H1 (cell line): ENCODE data around the gene LANCL3. TPM values are rescaled to one million over a fixed set of nuclear protein-coding genes. Genes with fewer than 3 reads are reported as not detected.

Source experiments
- CTCF ChIA-PET: fragments of 300-600 bp; sonication (Branson Sonifier 250); formaldehyde crosslinking; loops from one replicate; lab custom pipeline; 2021; ENCODE audit not compliant: partially characterized antibody; lab: Charles Lee
- POLR2A ChIA-PET: fragments of 300-600 bp; sonication (Branson Sonifier 250); formaldehyde crosslinking; loops from one replicate; lab custom pipeline; 2021; ENCODE audit warnings: inconsistent platforms; ENCODE audit not compliant: partially characterized antibody; lab: Charles Lee
- DNase-seq, 2 experiments: peaks; one replicate each; pipeline versions ENCODE4 v3.0.0 to v3.0.0-alpha.2; 2010 to 2022; ENCODE audit warnings: low spot score in 2 of 2, low read depth in 1 of 2, mixed read lengths in 1 of 2
- FAIRE-seq: peaks from 2 replicates; lab custom pipeline; 2011; peaks lifted over from hg19 to GRCh38; lab: Jason Lieb, UNC
- H2AFZ ChIP-seq: 2 replicates; pipeline ENCODE4 v1.8.1; 2012; ENCODE audit warnings: low read length, inconsistent platforms
- H2AK5ac ChIP-seq: 2 replicates; pipeline ENCODE4 v1.6.1; 2013; ENCODE audit warnings: low read depth, low read length
- H2BK120ac ChIP-seq: replicated peaks from 2 replicates; pipeline ENCODE3; 2013; ENCODE audit warnings: low read depth, low read length, inconsistent platforms
- H2BK12ac ChIP-seq: 2 replicates; pipeline ENCODE4 v1.6.1; 2013; ENCODE audit warnings: low read depth, low read length
- H2BK15ac ChIP-seq: 2 replicates; pipeline ENCODE4 v1.6.1; 2013; ENCODE audit warnings: low read length
- H2BK20ac ChIP-seq: 2 replicates; pipeline ENCODE4 v1.6.1; 2013; ENCODE audit warnings: low read length
- H2BK5ac ChIP-seq: 2 replicates; pipeline ENCODE4 v1.6.1; 2013; ENCODE audit warnings: low read depth, low read length
- H3K14ac ChIP-seq: 2 replicates; pipeline ENCODE4 v1.6.1; 2013; ENCODE audit warnings: inconsistent platforms; ENCODE audit not compliant: insufficient read length
- H3K18ac ChIP-seq: 2 replicates; pipeline ENCODE4 v1.6.1; 2013; ENCODE audit warnings: low read length; ENCODE audit errors: extremely low read depth
- H3K23ac ChIP-seq: 2 replicates; pipeline ENCODE4 v1.6.1; 2013; ENCODE audit warnings: inconsistent platforms; ENCODE audit not compliant: insufficient read length
- H3K23me2 ChIP-seq: 2 replicates; pipeline ENCODE4 v1.6.1; 2013; ENCODE audit warnings: low read depth, low read length
- H3K27ac ChIP-seq: 2 replicates; pipeline ENCODE4 v1.6.1; 2011; ENCODE audit warnings: low read depth, low read length, inconsistent platforms
- H3K27me3 ChIP-seq, 4 experiments: replicated peaks in 1 of 4; 1 replicate in 1 of 4; 2 replicates in 3 of 4; pipeline versions ENCODE4 v1.6.1 to v1.8.1; 2011 to 2013; ENCODE audit warnings: low read length in 3 of 4, mild to moderate bottlenecking in 3 of 4, inconsistent platforms in 2 of 4, mixed read lengths in 2 of 4, moderate library complexity in 1 of 4; ENCODE audit not compliant: control insufficient read depth in 3 of 4, insufficient read depth in 3 of 4; ENCODE audit errors: extremely low read depth in 1 of 4
- H3K36me3 ChIP-seq, 4 experiments: 2 replicates each; pipeline versions ENCODE4 v1.6.1 to v1.8.1; 2011 to 2013; ENCODE audit warnings: mild to moderate bottlenecking in 4 of 4, low read length in 3 of 4, moderate library complexity in 2 of 4, control low read depth in 1 of 4, inconsistent platforms in 1 of 4; ENCODE audit not compliant: insufficient read depth in 4 of 4, control insufficient read depth in 2 of 4
- H3K4ac ChIP-seq: replicated peaks from 2 replicates; pipeline ENCODE3; 2013; ENCODE audit warnings: low read length, low read depth, mixed read lengths, inconsistent platforms; ENCODE audit not compliant: insufficient read length
- H3K4me1 ChIP-seq, 4 experiments: replicated peaks in 1 of 4; 1 replicate in 1 of 4; 2 replicates in 3 of 4; pipeline versions ENCODE4 v1.6.1 to v1.8.1; 2011 to 2013; ENCODE audit warnings: low read length in 3 of 4, inconsistent platforms in 2 of 4, mixed read lengths in 1 of 4; ENCODE audit not compliant: insufficient read depth in 4 of 4, control insufficient read depth in 3 of 4
- H3K4me2 ChIP-seq, 2 experiments: 2 replicates each; pipeline versions ENCODE4 v1.6.1 to v1.8.1; 2011 to 2013; ENCODE audit warnings: low read depth in 2 of 2, low read length in 2 of 2, control low read depth in 1 of 2, inconsistent platforms in 1 of 2, mild to moderate bottlenecking in 1 of 2; ENCODE audit not compliant: insufficient read depth in 1 of 2
- H3K4me3 ChIP-seq, 4 experiments: fragments of 200-600, 300-600 bp in 1 of 4; sonication (generic), shearing (Covaris generic), sonication (Bioruptor Twin) in 1 of 4; 2 replicates each; pipeline versions ENCODE4 v1.5.1 to v1.8.1; 2011 to 2016; ENCODE audit warnings: low read length in 4 of 4, low read depth in 3 of 4, control low read depth in 2 of 4, inconsistent platforms in 2 of 4, mild to moderate bottlenecking in 2 of 4, mixed read lengths in 1 of 4, moderate library complexity in 1 of 4; ENCODE audit not compliant: insufficient read depth in 2 of 4; ENCODE audit errors: extremely low read depth in 1 of 4
- H3K56ac ChIP-seq: replicated peaks from 2 replicates; pipeline ENCODE3; 2013; ENCODE audit warnings: low read depth, mild to moderate bottlenecking, mixed read lengths, low read length, inconsistent platforms; ENCODE audit not compliant: insufficient read length
- H3K79me1 ChIP-seq: 2 replicates; pipeline ENCODE4 v1.6.1; 2013; ENCODE audit warnings: low read depth, low read length, control low read depth
- H3K79me2 ChIP-seq, 2 experiments: 2 replicates each; pipeline versions ENCODE4 v1.6.1 to v1.8.1; 2012 to 2013; ENCODE audit warnings: low read length in 2 of 2, mild to moderate bottlenecking in 2 of 2, inconsistent platforms in 1 of 2; ENCODE audit not compliant: insufficient read depth in 2 of 2, control insufficient read depth in 1 of 2
- H3K9ac ChIP-seq, 4 experiments: replicated peaks in 1 of 4; 1 replicate in 1 of 4; 2 replicates in 3 of 4; pipeline versions ENCODE4 v1.6.1 to v1.8.1; 2011 to 2013; ENCODE audit warnings: low read depth in 3 of 4, low read length in 3 of 4, control low read depth in 2 of 4, mild to moderate bottlenecking in 2 of 4, moderate library complexity in 2 of 4, inconsistent platforms in 1 of 4; ENCODE audit errors: extremely low read depth in 1 of 4
- H3K9me3 ChIP-seq, 2 experiments: 2 replicates each; pipeline versions ENCODE4 v1.6.1 to v1.8.1; 2012 to 2013; ENCODE audit warnings: mild to moderate bottlenecking in 2 of 2, moderate library complexity in 2 of 2, control low read depth in 1 of 2, inconsistent platforms in 1 of 2, low read depth in 1 of 2, low read length in 1 of 2, mixed read lengths in 1 of 2; ENCODE audit not compliant: insufficient read depth in 2 of 2
- H4K20me1 ChIP-seq, 2 experiments: replicated peaks in 1 of 2; 2 replicates each; pipeline versions ENCODE3 to v1.8.1; 2011 to 2013; ENCODE audit warnings: inconsistent platforms in 2 of 2, low read length in 2 of 2, mild to moderate bottlenecking in 1 of 2; ENCODE audit not compliant: insufficient read depth in 2 of 2, control insufficient read depth in 1 of 2
- H4K5ac ChIP-seq: 2 replicates; pipeline ENCODE4 v1.6.1; 2013; ENCODE audit warnings: low read length, low read depth, mixed read lengths, inconsistent platforms; ENCODE audit not compliant: insufficient read length
- H4K8ac ChIP-seq: 2 replicates; pipeline ENCODE4 v1.8.0; 2013; ENCODE audit warnings: mild to moderate bottlenecking, moderate library complexity, low read length, inconsistent platforms; ENCODE audit not compliant: insufficient read depth; ENCODE audit errors: extremely low read depth
- H4K91ac ChIP-seq: replicated peaks from 2 replicates; pipeline ENCODE3; 2013; ENCODE audit warnings: low read length, mixed read lengths, inconsistent platforms; ENCODE audit not compliant: insufficient read length
- CEBPB ChIP-seq: IDR thresholded peaks from 2 replicates; pipeline ENCODE4 v1.6.1; 2012; ENCODE audit warnings: low read depth, low read length
- CHD1 ChIP-seq: IDR thresholded peaks from 2 replicates; pipeline ENCODE4 v1.6.1; 2012; ENCODE audit warnings: low read depth, low read length, improper control_type of control experiment
- GABPA ChIP-seq: IDR thresholded peaks from 2 replicates; pipeline ENCODE4 v1.6.1; 2011; ENCODE audit warnings: mild to moderate bottlenecking, low read length, moderate library complexity, borderline replicate concordance; ENCODE audit not compliant: insufficient read depth
- JUN ChIP-seq: IDR thresholded peaks from 2 replicates; pipeline ENCODE4 v1.6.1; 2011; ENCODE audit warnings: low read depth, mild to moderate bottlenecking, improper control_type of control experiment, low read length
- JUND ChIP-seq: IDR thresholded peaks from 2 replicates; pipeline ENCODE4 v1.6.1; 2011; ENCODE audit warnings: mild to moderate bottlenecking, improper control_type of control experiment, low read length
- KDM1A ChIP-seq: fragments of 200-600, 300-600 bp; sonication (generic); IDR thresholded peaks from 2 replicates; pipeline ENCODE4 v1.7.1; 2016; ENCODE audit warnings: mild to moderate bottlenecking, low read length, borderline replicate concordance
- POLR2A ChIP-seq, 2 experiments: IDR thresholded peaks; 1 replicate in 1 of 2; 2 replicates in 1 of 2; pipeline ENCODE4 v1.6.1; 2011; ENCODE audit warnings: low read depth in 2 of 2, low read length in 2 of 2, mild to moderate bottlenecking in 2 of 2; ENCODE audit errors: control extremely low read depth in 1 of 2
- RBBP5 ChIP-seq: IDR thresholded peaks from 2 replicates; pipeline ENCODE4 v1.7.1; 2012; ENCODE audit warnings: low read depth, mild to moderate bottlenecking, inconsistent platforms, low read length, moderate library complexity, borderline replicate concordance
- SIRT6 ChIP-seq: IDR thresholded peaks from one replicate; pipeline ENCODE4 v1.7.1; 2012; ENCODE audit warnings: low read length, inconsistent platforms
- SP1 ChIP-seq: IDR thresholded peaks from 2 replicates; pipeline ENCODE4 v1.6.1; 2011; ENCODE audit warnings: low read depth, low read length
- TCF12 ChIP-seq: IDR thresholded peaks from 2 replicates; pipeline ENCODE4 v1.6.1; 2011; ENCODE audit warnings: low read depth, mild to moderate bottlenecking, low read length
- polyA plus RNA-seq, 7 experiments: library from polyadenylated mRNA; depleted of rRNA in 3 of 7; stranded (reverse) in 5 of 7; unstranded in 2 of 7; fragments of >200 nt in 5 of 7; fragments of 200-250 nt in 2 of 7; gene quantifications; 1 replicate in 5 of 7; 2 replicates in 1 of 7; 4 replicates in 1 of 7; pipeline versions ENCODE4 v1.2.1 to v1.2.3, GENCODE V29; 2011 to 2013; ENCODE audit warnings: missing spikeins in 2 of 7, mixed read lengths in 2 of 7
- total RNA-seq: library from RNA; stranded (reverse); fragmentation: NEBNext Ultra II Directional; extraction: Animal tissue kit (Norgen Biotek cat#: 25700); gene quantifications from 2 replicates; pipeline ENCODE4 v1.2.1, GENCODE V29; 2021
- TF ChIP-seq, protein P1 (sequence below): IDR thresholded peaks from 2 replicates; pipeline ENCODE4 v1.6.1; 2011; ENCODE audit warnings: low read length, improper control_type of control experiment
- TF ChIP-seq, protein P2 (sequence below): IDR thresholded peaks from 2 replicates; pipeline ENCODE4 v1.6.1; 2012; ENCODE audit warnings: low read length, inconsistent platforms

LANCL3 gene
- total and polyA plus RNA-seq, 2 of the 8 experiments (the other 6 are each of a cell fraction or from before 2014, with no cell fraction given): 0.11 to 0.37 TPM

GRCh38 chrX:37662181-37662580 is 90.7 kb downstream of the LANCL3 start (continued):
- no peak for TF ChIP-seq KDM1A

DNA sequence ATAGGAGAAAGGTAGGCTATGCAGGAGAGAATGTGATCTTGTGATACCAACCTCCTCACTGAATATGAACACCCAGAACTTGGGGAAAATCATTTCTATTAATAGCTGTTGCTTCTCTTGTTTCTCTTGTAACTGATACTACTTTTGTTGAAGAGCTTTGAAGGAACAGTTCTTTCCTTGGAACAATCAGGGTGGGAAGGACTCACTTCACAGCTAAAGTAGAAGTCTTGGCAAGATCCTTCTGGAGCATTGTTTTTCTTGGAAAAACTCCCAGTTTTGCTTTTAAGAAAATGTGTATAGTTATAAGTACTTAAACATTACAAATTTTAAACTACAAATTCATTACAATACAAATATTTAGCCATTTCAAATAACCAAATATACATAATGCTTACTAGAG is 95.1 kb downstream of the LANCL3 start:
- Histone ChIP-seq H3K79me2 (no peaks in the 10 kb centered on the region), H3K4me3 (no peak overlapping the region), H3K79me1 (no peaks in the 10 kb centered on the region), H3K4me1 (no peaks in the 10 kb centered on the region), H3K36me3 (no peaks in the 10 kb centered on the region), H3K27ac (no peak overlapping the region), H3K4me2 (no peak overlapping the region), H3K18ac (no peak overlapping the region), H4K5ac (no peak overlapping the region), H3K14ac (no peak overlapping the region), H2BK20ac (no peak overlapping the region), H3K23ac (no peak overlapping the region), H4K20me1 (no peaks in the 10 kb centered on the region), H3K4ac (no peak overlapping the region), H2AFZ (no peak overlapping the region), H2AK5ac (no peak overlapping the region), H3K27me3 (no peaks in the 10 kb centered on the region), H2BK5ac (no peak overlapping the region), H2BK12ac (no peak overlapping the region), H4K8ac (no peak overlapping the region), H3K23me2 (no peaks in the 10 kb centered on the region), H3K9me3 (no peaks in the 10 kb centered on the region), H3K56ac (no peak overlapping the region), H4K91ac (no peak overlapping the region), H2BK120ac (no peak overlapping the region), H3K9ac (no peak overlapping the region), H2BK15ac (no peak overlapping the region)
- FAIRE-seq (no peak), DNase-seq (no peak)
- CTCF ChIA-PET: no interaction called here
- POLR2A ChIA-PET: no interaction called here
- TF ChIP-seq JUN (no peak), JUND (no peak), RBBP5 (no peak), CEBPB (no peak), CHD1 (no peak), POLR2A (IDR thresholded peaks at IDR 0.05; ENCODE audit: control extremely low read depth in 1 of 2, low read depth in 2 of 2, low read length in 2 of 2) (no peak), SP1 (no peak), TCF12 (no peak), SIRT6 (no peak), GABPA (no peak)
- TF ChIP-seq, protein P1, sequence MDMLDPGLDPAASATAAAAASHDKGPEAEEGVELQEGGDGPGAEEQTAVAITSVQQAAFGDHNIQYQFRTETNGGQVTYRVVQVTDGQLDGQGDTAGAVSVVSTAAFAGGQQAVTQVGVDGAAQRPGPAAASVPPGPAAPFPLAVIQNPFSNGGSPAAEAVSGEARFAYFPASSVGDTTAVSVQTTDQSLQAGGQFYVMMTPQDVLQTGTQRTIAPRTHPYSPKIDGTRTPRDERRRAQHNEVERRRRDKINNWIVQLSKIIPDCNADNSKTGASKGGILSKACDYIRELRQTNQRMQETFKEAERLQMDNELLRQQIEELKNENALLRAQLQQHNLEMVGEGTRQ: no peak
- TF ChIP-seq, protein P2, sequence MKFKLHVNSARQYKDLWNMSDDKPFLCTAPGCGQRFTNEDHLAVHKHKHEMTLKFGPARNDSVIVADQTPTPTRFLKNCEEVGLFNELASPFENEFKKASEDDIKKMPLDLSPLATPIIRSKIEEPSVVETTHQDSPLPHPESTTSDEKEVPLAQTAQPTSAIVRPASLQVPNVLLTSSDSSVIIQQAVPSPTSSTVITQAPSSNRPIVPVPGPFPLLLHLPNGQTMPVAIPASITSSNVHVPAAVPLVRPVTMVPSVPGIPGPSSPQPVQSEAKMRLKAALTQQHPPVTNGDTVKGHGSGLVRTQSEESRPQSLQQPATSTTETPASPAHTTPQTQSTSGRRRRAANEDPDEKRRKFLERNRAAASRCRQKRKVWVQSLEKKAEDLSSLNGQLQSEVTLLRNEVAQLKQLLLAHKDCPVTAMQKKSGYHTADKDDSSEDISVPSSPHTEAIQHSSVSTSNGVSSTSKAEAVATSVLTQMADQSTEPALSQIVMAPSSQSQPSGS: no peak
